A549 treated with dexamethasone at 1 μM for 4 hours (cell line): Measurements from ENCODE around the gene TRAPPC1. TPM values are rescaled to one million over a fixed set of nuclear protein-coding genes. Genes with fewer than 3 reads are reported as not detected.

Experiments used
- total RNA-seq: library from RNA; stranded (reverse); fragments of 200-300 nt; extraction: Qiagen RNA extraction; gene quantifications from 5 replicates; pipeline ENCODE4 v1.2.3, GENCODE V29; 2022

The TRAPPC1 gene, protein sequence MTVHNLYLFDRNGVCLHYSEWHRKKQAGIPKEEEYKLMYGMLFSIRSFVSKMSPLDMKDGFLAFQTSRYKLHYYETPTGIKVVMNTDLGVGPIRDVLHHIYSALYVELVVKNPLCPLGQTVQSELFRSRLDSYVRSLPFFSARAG
- 295 to 368 TPM (median 319 TPM) in 5 replicates for total RNA-seq

GRCh38 chr17:7931709-7932482 lies at the start of gene TRAPPC1, which contains the start of gene CNTROB:
Gene TRAPPC1 (minus strand): TSS chr17:7931946. CDS start chr17:7931829, 117 bp downstream.
Gene CNTROB (plus strand): TSS chr17:7932206. CDS start chr17:7933080, 874 bp downstream.

GRCh38 chr17:7929158-7930023 lies 2.4 kb downstream of the TRAPPC1 start, which contains the start of gene KCNAB3:
Gene KCNAB3 (minus strand): TSS chr17:7929856. CDS start chr17:7929435, 421 bp downstream.

GRCh38 chr17:7915611-7916384 lies 15.9 kb downstream of the TRAPPC1 start, which contains the start of gene RNF227:
Gene RNF227 (minus strand): TSS chr17:7916289. CDS start chr17:7916195, 94 bp downstream.

DNA sequence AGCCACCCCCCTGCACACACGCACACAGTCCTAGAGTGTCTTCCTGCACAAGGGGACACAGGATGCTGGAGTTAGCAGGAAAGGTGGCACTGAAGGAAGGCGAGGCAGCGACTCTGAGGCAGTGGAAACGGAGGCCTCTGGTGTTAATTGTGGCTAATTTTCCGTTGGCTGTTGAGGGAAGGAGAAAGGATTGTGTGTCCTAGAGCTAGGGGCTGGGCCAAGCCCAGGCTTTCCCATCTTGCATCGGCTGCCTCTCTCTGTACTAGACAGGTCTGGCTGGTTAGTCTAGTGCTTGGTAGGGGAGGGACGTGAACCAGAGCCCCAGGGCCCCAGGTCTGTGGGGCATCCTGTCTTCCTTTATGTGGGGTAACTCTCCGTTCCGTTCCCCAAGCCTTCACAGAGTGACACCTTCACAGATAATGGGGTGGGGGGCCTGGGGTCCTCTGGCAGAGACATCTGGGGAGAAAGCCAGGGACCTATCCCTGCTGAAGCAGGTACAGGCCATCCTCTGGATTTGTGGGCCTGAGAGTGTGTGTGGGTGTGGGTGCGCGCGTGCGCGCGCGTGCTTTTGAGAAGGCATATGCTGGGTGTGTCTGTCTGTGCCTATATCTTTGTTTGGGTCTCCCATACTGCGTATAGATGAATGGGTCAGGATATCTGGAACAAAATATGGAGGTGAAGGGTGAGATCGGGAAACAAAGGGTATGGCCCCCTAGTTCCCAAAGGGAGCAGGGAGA lies 43.4 kb downstream of the TRAPPC1 start, which contains the start of gene CHD3:
Gene CHD3 (plus strand): TSS at position 606 of the 737 bp plus-strand sequence. CDS start 212 bp downstream, outside the sequence.

Other genes starting within 250 kb of the TRAPPC1 start
- 38.7 to 51.6 TPM (median 47.4 TPM) in 5 replicates for gene TP53, start 244.5 kb downstream of the TRAPPC1 start, total RNA-seq
- gene WRAP53, start 243.5 kb downstream of the TRAPPC1 start, total RNA-seq = 27.7 to 33.8 TPM (median 32.7 TPM) in 5 replicates
- gene EFNB3, start 226.7 kb downstream of the TRAPPC1 start, total RNA-seq = 0.99 to 1.5 TPM (median 1.3 TPM) in 5 replicates
- 0.02 to 0.06 TPM (median 0.03 TPM) in 5 replicates for gene DNAH2, start 214.2 kb downstream of the TRAPPC1 start, total RNA-seq
- 10.5 to 21.0 TPM (median 14.6 TPM) in 5 replicates for gene KDM6B, start 97.7 kb downstream of the TRAPPC1 start, total RNA-seq
- gene TMEM88, start 76.9 kb downstream of the TRAPPC1 start, total RNA-seq = 0.16 to 1.2 TPM (median 0.64 TPM) in 5 replicates
- 189 to 229 TPM (median 204 TPM) in 5 replicates for gene NAA38, start 74.4 kb downstream of the TRAPPC1 start, total RNA-seq
- 20.9 to 22.7 TPM (median 21.7 TPM) in 5 replicates for gene CYB5D1, start 73.9 kb downstream of the TRAPPC1 start, total RNA-seq
- gene CHD3, start 43.2 kb downstream of the TRAPPC1 start, total RNA-seq = 56.7 to 75.9 TPM (median 72.6 TPM) in 5 replicates
- gene RNF227, start 15.7 kb downstream of the TRAPPC1 start, total RNA-seq = 1.3 to 2.4 TPM (median 1.5 TPM) in 5 replicates
- gene KCNAB3, start 2.1 kb downstream of the TRAPPC1 start, total RNA-seq = 1.2 to 3.0 TPM (median 2.5 TPM) in 5 replicates
- 32.5 to 44.7 TPM (median 43.3 TPM) in 5 replicates for gene CNTROB, start 260 bp upstream of the TRAPPC1 start, total RNA-seq
- 0.18 to 0.78 TPM (median 0.33 TPM) in 5 replicates for gene GUCY2D, start 70.7 kb upstream of the TRAPPC1 start, total RNA-seq
- gene ALOX15B, start 107.1 kb upstream of the TRAPPC1 start, total RNA-seq = 0.26 to 0.46 TPM (median 0.42 TPM) in 5 replicates
- gene ALOX12B, start 155.8 kb upstream of the TRAPPC1 start, total RNA-seq = 1.1 to 1.6 TPM (median 1.3 TPM) in 5 replicates
- gene ALOXE3, start 186.6 kb upstream of the TRAPPC1 start, total RNA-seq = 6.0 to 10.3 TPM (median 7.6 TPM) in 5 replicates
- 2.3 to 4.9 TPM (median 3.7 TPM) in 5 replicates for gene HES7, start 192.2 kb upstream of the TRAPPC1 start, total RNA-seq
- 42.6 to 58.0 TPM (median 56.0 TPM) in 5 replicates for gene PER1, start 220.5 kb upstream of the TRAPPC1 start, total RNA-seq
- gene VAMP2, start 231.0 kb upstream of the TRAPPC1 start, total RNA-seq = 23.6 to 32.3 TPM (median 29.5 TPM) in 5 replicates
- gene TMEM107, start 244.4 kb upstream of the TRAPPC1 start, total RNA-seq = 18.5 to 21.4 TPM (median 19.6 TPM) in 5 replicates